K562 (cell line): ENCODE data around the gene ITPKA. TPM values are rescaled to one million over a fixed set of nuclear protein-coding genes. Genes with fewer than 3 reads are reported as not detected.
A peak's percentile ranks its signal among the peaks of the same experiment; 100 is the strongest.

Experiments used
- ATAC-seq: fragments of 200-7000 bp; cut with Tn5 transposase; 3 replicates; pipeline ENCODE4 v1.9.1; 2020; ENCODE audit warnings: moderate library complexity
- BruUV-seq: library from RNA; stranded (reverse); fragments of 400-500 nt; replicated peaks from 2 replicates; lab custom pipeline; 2021; lab: Mats Ljungman, UMichigan
- CTCF ChIA-PET: fragments of 300-600 bp; formaldehyde crosslinking; extraction: SDS; loops from one replicate; lab custom pipeline; 2021; ENCODE audit warnings: low intra/inter-chr PET ratio; lab: Yijun Ruan, JAX
- POLR2A ChIA-PET: fragments of 300-600, 350-650 bp; sonication (Branson Sonifier 250); formaldehyde crosslinking; extraction: SDS; loops from one replicate; lab custom pipeline; 2021; ENCODE audit warnings: antibody characterized with exemption, inconsistent platforms; lab: Yijun Ruan, JAX
- DNase-seq, 4 experiments: peaks; one replicate each; pipeline versions ENCODE4 v3.0.0 to v3.0.0-alpha.2; 2011 to 2018; ENCODE audit warnings: low spot score in 3 of 4, mixed read lengths in 3 of 4; ENCODE audit errors: extremely low read depth in 1 of 4
- FAIRE-seq: peaks from 2 replicates; lab custom pipeline; 2011; peaks lifted over from hg19 to GRCh38; lab: Jason Lieb, UNC
- H2AFZ ChIP-seq: 2 replicates; pipeline ENCODE4 v1.6.0; 2011; ENCODE audit warnings: low read depth, low read length, control low read depth, inconsistent platforms
- H3K27ac ChIP-seq: fragments of 200-600 bp; 3 replicates; pipeline ENCODE4 v1.8.0; 2011; ENCODE audit warnings: low read depth, mild to moderate bottlenecking, control low read depth, inconsistent platforms, low read length, moderate library complexity, mixed read lengths; ENCODE audit errors: extremely low read depth
- H3K27me3 ChIP-seq, 2 experiments: fragments of 300-600 bp in 1 of 2; 2 replicates in 1 of 2; 3 replicates in 1 of 2; pipeline versions ENCODE4 v1.6.0 to v1.8.0; 2011; ENCODE audit warnings: inconsistent platforms in 2 of 2, low read length in 2 of 2, mild to moderate bottlenecking in 1 of 2, mixed read lengths in 1 of 2, moderate library complexity in 1 of 2; ENCODE audit not compliant: control insufficient read depth in 2 of 2, insufficient read depth in 2 of 2
- H3K36me3 ChIP-seq: fragments of 300-600 bp; 3 replicates; pipeline ENCODE4 v1.8.0; 2011; ENCODE audit warnings: mild to moderate bottlenecking, low read length, inconsistent platforms; ENCODE audit not compliant: control insufficient read depth, insufficient read depth
- H3K4me1 ChIP-seq, 2 experiments: fragments of 200-600 bp in 1 of 2; replicated peaks in 1 of 2; 2 replicates in 1 of 2; 3 replicates in 1 of 2; pipeline versions ENCODE4 v1.5.1 to v1.8.0; 2011; ENCODE audit warnings: inconsistent platforms in 2 of 2, low read length in 2 of 2, mild to moderate bottlenecking in 1 of 2, mixed read lengths in 1 of 2, moderate library complexity in 1 of 2; ENCODE audit not compliant: control insufficient read depth in 2 of 2, insufficient read depth in 2 of 2
- H3K4me2 ChIP-seq: 2 replicates; pipeline ENCODE4 v1.6.1; 2011; ENCODE audit warnings: low read length, control low read depth, inconsistent platforms, mixed read lengths; ENCODE audit not compliant: insufficient read depth
- H3K4me3 ChIP-seq: fragments of 200-600 bp; sonication (generic), shearing (Covaris generic); 2 replicates; pipeline ENCODE4 v1.5.1; 2016; ENCODE audit warnings: control low read depth, inconsistent platforms
- H3K79me2 ChIP-seq: fragments of 200-600 bp; 3 replicates; pipeline ENCODE4 v1.8.0; 2011; ENCODE audit warnings: low read length, inconsistent platforms; ENCODE audit not compliant: control insufficient read depth, insufficient read depth
- H3K9ac ChIP-seq, 2 experiments: 2 replicates each; pipeline versions ENCODE4 v1.6.0 to v1.6.1; 2011; ENCODE audit warnings: low read depth in 2 of 2, low read length in 2 of 2, control low read depth in 1 of 2, inconsistent platforms in 1 of 2, mild to moderate bottlenecking in 1 of 2, mixed read lengths in 1 of 2; ENCODE audit not compliant: insufficient read depth in 1 of 2
- H3K9me1 ChIP-seq: one replicate; pipeline ENCODE4 v1.6.0; 2011; ENCODE audit warnings: inconsistent platforms, mild to moderate bottlenecking, low read length, moderate library complexity; ENCODE audit not compliant: control insufficient read depth, insufficient read depth
- H3K9me3 ChIP-seq: replicated peaks from 2 replicates; pipeline ENCODE4 v1.5.1; 2011; ENCODE audit warnings: low read depth, low read length, inconsistent platforms; ENCODE audit not compliant: control insufficient read depth, insufficient read depth
- H4K20me1 ChIP-seq: replicated peaks from 2 replicates; pipeline ENCODE4 v1.6.1; 2011; ENCODE audit warnings: low read length, inconsistent platforms, mixed read lengths; ENCODE audit not compliant: control insufficient read depth, insufficient read depth
- GTF3C2 ChIP-seq: IDR thresholded peaks from 3 replicates; pipeline ENCODE4 v1.6.1; 2011; ENCODE audit warnings: borderline replicate concordance, mild to moderate bottlenecking, moderate library complexity; ENCODE audit not compliant: insufficient read length; ENCODE audit errors: extremely low read depth
- POLR2G ChIP-seq: fragments of 200-400 bp; formaldehyde crosslinking; IDR thresholded peaks from 2 replicates; pipeline ENCODE4 v1.6.1; 2017; ENCODE audit warnings: low read depth, mild to moderate bottlenecking, antibody characterized with exemption, low read length, moderate library complexity
- RHOXF2B ChIP-seq: fragments of 250-450 bp; sonication (Bioruptor Pico); conservative IDR thresholded peaks from 2 replicates; pipeline ENCODE4 v1.5.1; 2021
- TAF1 ChIP-seq: IDR thresholded peaks from 2 replicates; pipeline ENCODE4 v1.6.1; 2011; ENCODE audit warnings: mild to moderate bottlenecking, low read length, moderate library complexity; ENCODE audit not compliant: insufficient read depth, control insufficient read depth, severe bottlenecking; ENCODE audit errors: extremely low read depth
- XRCC3 ChIP-seq: fragments of 450-650 bp; IDR thresholded peaks from 2 replicates; pipeline ENCODE4 v1.6.1; 2017; ENCODE audit warnings: mild to moderate bottlenecking, moderate library complexity
- ZBTB43 ChIP-seq: sonication (generic); formaldehyde crosslinking; IDR thresholded peaks from 2 replicates; pipeline ENCODE4 v1.8.0; 2023; ENCODE audit warnings: mild to moderate bottlenecking, missing genetic modification reagents
- WGBS: fragments of 100-300 bp; shearing (Covaris generic); methylation state at CpG from one replicate; pipeline ENCODE4 v1.1.6; 2016; ENCODE audit warnings: low coverage, mixed read lengths; ENCODE audit not compliant: insufficient coverage; ENCODE audit errors: missing lambda C conversion rate; 5-methylcytosine and 5-hydroxymethylcytosine counted together
- in situ Hi-C: fragments of 300-500 bp; cut with MboI; formaldehyde crosslinking; loops from 4 replicates; pipeline ENCODE4 v1.15.0; 2018; ENCODE audit warnings: inconsistent platforms, mixed read lengths
- intact Hi-C: fragments of 100-400 bp; cut with micrococcal nuclease; formaldehyde crosslinking; loops from 2 replicates; pipeline ENCODE4 v1.14.2; 2022
- polyA plus RNA-seq, 8 experiments: library from polyadenylated mRNA; depleted of rRNA in 4 of 8; stranded (reverse) in 5 of 8; unstranded in 3 of 8; fragments of >200 nt; fragmentation: Nextera tagmentation in 2 of 8; fragmentation: Illumina TruSeq in 1 of 8; extraction: Ambion mirVana in 2 of 8; extraction: Trizol in 1 of 8; gene quantifications; 2 replicates each; pipeline versions ENCODE4 v1.2.1 to v1.2.3, GENCODE V29; 2011 to 2014; ENCODE audit warnings: inconsistent platforms in 1 of 8, missing spikeins in 1 of 8
- total RNA-seq, 7 experiments: library from RNA; depleted of rRNA in 6 of 7; stranded (reverse); fragments of >200 nt in 6 of 7; fragmentation: Illumina TruSeq in 2 of 7; extraction: Trizol in 2 of 7; gene quantifications; 2 replicates each; pipeline versions ENCODE4 v1.2.1 to v1.2.3, GENCODE V29; 2011 to 2021; ENCODE audit warnings: low replicate concordance in 1 of 7

ITPKA gene
- total and polyA plus RNA-seq, 9 of the 15 experiments (the other 6 are each of a cell fraction or from before 2014, with no cell fraction given): 0.14 to 68.4 (median 11.5) TPM

GRCh38 chr15:41520636-41521035, 27.0 kb downstream of the ITPKA start (continued):
- TF ChIP-seq GTF3C2: no peak

- Histone ChIP-seq H3K9ac (no peak overlapping the region), H3K79me2 (no peaks in the 10 kb centered on the region), H3K27ac (no peak overlapping the region), H4K20me1 (no peaks in the 10 kb centered on the region; the same call in 1 of the 2 replicates), H3K4me3 (no peak overlapping the region), H2AFZ (no peak overlapping the region), H3K4me1 (peaks cover 0 to 7% of the 10 kb centered on the region in 2 experiments; a peak in 1 of 5 replicates), H3K36me3 (peaks cover 57% of the 10 kb centered on the region), H3K9me3 (no peaks in the 10 kb centered on the region), H3K4me2 (no peak overlapping the region), H3K9me1 (peaks cover 3% of the 10 kb centered on the region), H3K27me3 (no peaks in the 10 kb centered on the region)
- no peak for FAIRE-seq
- CTCF ChIA-PET: no interaction called here
- POLR2A ChIA-PET: interaction anchor here (1.4 to 1.7 kb wide), 2 partner anchors 10 to 23 kb away, joined by 5 to 6 read pairs; partner anchors contain the start of gene RPAP1
- in situ Hi-C loops: no loop called here
- DNase-seq: no peak
- 76% methylated on average over 9 of the region's 9 CpGs for WGBS
- no peak for TF ChIP-seq ZBTB43 (CRISPR knock-in tag)
- peak; percentile 49 for TF ChIP-seq POLR2G
- TF ChIP-seq RHOXF2B (CRISPR knock-in tag): no peak
- no peak for TF ChIP-seq XRCC3
- peak; percentile 7 for TF ChIP-seq TAF1
- ATAC-seq: no peak
- no TSS peak for BruUV-seq
- intact Hi-C loops: no loop called here
Measured at GRCh38 chr15:41521614-41522013, 27.9 kb downstream of the ITPKA start.
